Stomach smooth muscle (tissue), 2 donors: ENCODE data around the gene OTUD6A.

Experiments
- H3K27ac ChIP-seq: one replicate; pipeline ENCODE4 v1.7.0; 2013; ENCODE audit warnings: mild to moderate bottlenecking, low read length, inconsistent platforms
- H3K27me3 ChIP-seq, 2 donors: one replicate each; pipeline ENCODE4 v1.7.0; 2013; ENCODE audit warnings: low read length in 2 of 2; ENCODE audit not compliant: insufficient read depth in 2 of 2, control insufficient read depth in 1 of 2
- H3K36me3 ChIP-seq, 2 donors: one replicate each; pipeline ENCODE4 v1.7.0; 2013; ENCODE audit warnings: low read length in 2 of 2; ENCODE audit not compliant: control insufficient read depth in 2 of 2, insufficient read depth in 2 of 2
- H3K4me1 ChIP-seq: one replicate; pipeline ENCODE4 v1.7.0; 2013; ENCODE audit warnings: low read length; ENCODE audit not compliant: control insufficient read depth, insufficient read depth
- H3K4me3 ChIP-seq, 2 donors: one replicate each; pipeline ENCODE4 v1.7.0; 2013; ENCODE audit warnings: low read length in 2 of 2
- H3K9ac ChIP-seq, 2 donors: one replicate each; pipeline ENCODE4 v1.7.0; 2013; ENCODE audit warnings: low read length in 2 of 2, mild to moderate bottlenecking in 1 of 2
- H3K9me3 ChIP-seq, 2 donors: one replicate each; pipeline ENCODE4 v1.7.0; 2013; ENCODE audit warnings: low read length in 2 of 2; ENCODE audit not compliant: control insufficient read depth in 2 of 2
- donor health status: healthy.
- donor health status: Pancreatic carcinoma.

Gene OTUD6A

DNA sequence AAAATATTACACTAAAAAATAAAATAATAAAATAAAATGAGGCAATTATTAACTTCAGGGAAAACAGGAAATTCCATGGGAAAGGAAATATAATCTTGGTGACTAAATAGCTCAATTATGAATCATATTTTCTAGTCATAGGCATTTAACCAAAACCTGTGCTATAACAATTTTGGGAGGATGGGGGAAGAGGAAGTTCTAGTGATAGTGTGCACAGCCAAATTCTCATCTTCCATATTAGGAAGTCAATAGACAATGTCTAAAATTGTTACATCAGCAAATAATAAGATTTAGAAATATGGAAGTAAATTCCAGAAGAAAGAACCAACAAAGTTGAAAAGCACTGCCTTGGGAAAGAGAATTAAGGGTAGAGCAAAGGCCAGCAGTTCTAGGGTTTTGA, 15.3 kb upstream of the OTUD6A start:
- H3K4me1 ChIP-seq = no peaks in the 10 kb centered on the region
- no peak overlapping the region for H3K4me3 ChIP-seq
- no peaks in the 10 kb centered on the region for H3K9me3 ChIP-seq
- H3K27me3 ChIP-seq = peaks cover 0 to 28% of the 10 kb centered on the region in 2 donors
- no peaks in the 10 kb centered on the region for H3K36me3 ChIP-seq
- H3K9ac ChIP-seq = no peak overlapping the region
- no peak overlapping the region for H3K27ac ChIP-seq

DNA sequence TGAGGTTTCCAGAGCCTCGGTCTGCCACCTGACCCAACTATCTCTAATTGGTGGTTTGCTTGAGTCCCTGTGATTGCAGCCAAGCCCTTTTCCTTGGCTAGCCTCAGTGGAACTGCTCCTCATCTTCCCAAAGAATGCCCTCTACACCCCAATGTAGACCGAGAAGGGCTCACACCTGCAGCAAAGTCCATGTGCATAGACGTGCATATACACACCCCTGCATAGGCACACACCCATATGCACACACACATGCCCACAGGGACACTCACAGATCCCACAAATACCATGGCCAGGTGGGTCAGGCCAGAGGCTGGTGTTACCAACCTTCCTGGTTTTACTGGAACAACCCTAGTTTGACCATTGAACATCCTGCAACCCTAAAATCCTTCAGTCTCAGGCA, 12.9 kb upstream of the OTUD6A start:
- Histone ChIP-seq H3K27me3 (peaks cover 0 to 26% of the 10 kb centered on the region in 2 donors), H3K4me1 (no peaks in the 10 kb centered on the region), H3K9me3 (no peaks in the 10 kb centered on the region), H3K27ac (no peak overlapping the region), H3K4me3 (no peak overlapping the region), H3K9ac (no peak overlapping the region), H3K36me3 (no peaks in the 10 kb centered on the region)

DNA sequence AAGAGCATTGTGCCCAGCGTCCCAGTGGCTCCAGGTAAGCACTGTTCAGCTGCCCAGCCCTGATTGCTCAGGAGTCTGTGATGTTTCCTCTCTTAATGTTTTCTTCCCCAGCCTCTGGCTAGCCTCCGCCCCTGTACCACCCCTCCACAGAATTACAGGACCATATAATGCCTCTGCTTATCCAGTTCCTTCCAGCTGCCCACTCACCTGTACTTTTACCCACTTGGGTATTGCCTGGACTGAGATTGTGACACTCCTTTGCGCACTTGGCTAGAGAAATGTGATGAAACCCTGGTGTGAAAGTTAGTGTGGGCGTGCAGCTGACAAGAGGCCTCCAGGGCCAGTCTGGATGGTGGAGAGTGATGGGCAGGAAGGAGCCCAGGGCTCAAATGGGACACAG, 12.3 kb upstream of the OTUD6A start, which contains the start of gene AWAT2:
Gene AWAT2, minus strand, starts transcription at position 14 of the 400 bp plus-strand sequence. Its CDS starts 6 bp downstream, at position 8.
- no peaks in the 10 kb centered on the region for H3K9me3 ChIP-seq
- no peak within 1 kb of the TSS for H3K9ac ChIP-seq
- no peaks in the 10 kb centered on the region for H3K36me3 ChIP-seq
- peaks cover 0 to 28% of the 10 kb centered on the region in 2 donors for H3K27me3 ChIP-seq
- H3K27ac ChIP-seq = no peak within 1 kb of the TSS
- H3K4me1 ChIP-seq = no peaks in the 10 kb centered on the region
- no peak within 1 kb of the TSS for H3K4me3 ChIP-seq

DNA sequence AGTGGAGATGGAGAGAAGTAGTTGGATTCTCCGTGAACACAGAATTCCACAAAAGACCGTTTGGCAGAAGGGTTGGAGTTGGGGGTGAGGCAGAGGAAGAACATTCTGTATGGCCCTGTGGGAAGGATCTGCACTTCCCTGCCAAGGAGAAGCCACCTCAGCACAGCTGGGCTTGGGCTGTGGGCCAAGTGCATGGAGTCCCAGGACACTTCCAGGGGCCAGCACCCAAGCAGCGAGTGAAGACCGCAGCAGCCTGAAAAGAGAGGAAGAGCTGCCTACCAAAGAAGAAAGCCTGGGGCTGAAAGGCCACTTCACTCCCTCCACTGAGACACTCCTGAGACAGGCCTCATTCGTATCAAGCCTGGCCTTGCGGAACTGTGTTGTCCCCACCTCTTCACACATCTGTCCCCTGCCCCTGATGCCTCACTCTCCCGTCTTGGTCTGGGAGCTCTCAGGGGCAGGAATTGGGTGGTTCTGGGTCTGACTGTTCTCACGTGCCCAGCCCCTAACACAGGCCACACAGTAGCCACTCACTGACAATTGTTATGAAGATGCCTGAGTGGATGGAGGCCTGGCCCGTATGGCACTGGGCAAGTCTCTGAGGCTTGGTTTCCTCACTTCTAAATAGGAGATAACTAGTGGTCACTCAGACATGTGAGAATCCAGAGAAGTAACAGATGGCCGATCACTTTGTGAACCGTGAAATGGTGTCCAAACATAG, 9.2 kb upstream of the OTUD6A start:
- H3K27me3 ChIP-seq = peaks cover 0 to 32% of the 10 kb centered on the region in 2 donors
- no peak overlapping the region for H3K27ac ChIP-seq
- no peaks in the 10 kb centered on the region for H3K36me3 ChIP-seq
- no peaks in the 10 kb centered on the region for H3K4me1 ChIP-seq
- no peak overlapping the region for H3K9ac ChIP-seq
- no peaks in the 10 kb centered on the region for H3K9me3 ChIP-seq
- H3K4me3 ChIP-seq = no peak overlapping the region

DNA sequence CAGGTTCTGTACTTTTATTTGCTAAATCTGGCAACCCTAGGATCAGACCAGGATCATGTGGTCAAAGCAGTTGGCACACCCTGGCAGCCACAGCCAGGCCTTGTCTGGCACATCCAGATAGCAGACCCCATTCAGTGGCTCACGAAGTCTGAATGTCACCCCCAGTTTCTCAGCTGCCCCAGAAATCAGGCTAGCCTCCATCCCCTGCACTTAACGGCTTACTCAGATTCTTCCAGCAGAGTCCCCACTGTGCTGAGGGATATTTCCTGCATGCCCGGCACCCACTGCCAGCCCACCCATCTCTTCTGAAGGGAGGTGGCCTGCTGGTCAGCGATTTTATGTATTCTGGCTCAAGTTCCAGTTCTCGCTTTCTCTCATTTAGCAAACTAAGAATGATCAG, 7.9 kb upstream of the OTUD6A start:
- no peaks in the 10 kb centered on the region for H3K4me1 ChIP-seq
- no peak overlapping the region for H3K4me3 ChIP-seq
- H3K27me3 ChIP-seq = peaks cover 0 to 30% of the 10 kb centered on the region in 2 donors

DNA sequence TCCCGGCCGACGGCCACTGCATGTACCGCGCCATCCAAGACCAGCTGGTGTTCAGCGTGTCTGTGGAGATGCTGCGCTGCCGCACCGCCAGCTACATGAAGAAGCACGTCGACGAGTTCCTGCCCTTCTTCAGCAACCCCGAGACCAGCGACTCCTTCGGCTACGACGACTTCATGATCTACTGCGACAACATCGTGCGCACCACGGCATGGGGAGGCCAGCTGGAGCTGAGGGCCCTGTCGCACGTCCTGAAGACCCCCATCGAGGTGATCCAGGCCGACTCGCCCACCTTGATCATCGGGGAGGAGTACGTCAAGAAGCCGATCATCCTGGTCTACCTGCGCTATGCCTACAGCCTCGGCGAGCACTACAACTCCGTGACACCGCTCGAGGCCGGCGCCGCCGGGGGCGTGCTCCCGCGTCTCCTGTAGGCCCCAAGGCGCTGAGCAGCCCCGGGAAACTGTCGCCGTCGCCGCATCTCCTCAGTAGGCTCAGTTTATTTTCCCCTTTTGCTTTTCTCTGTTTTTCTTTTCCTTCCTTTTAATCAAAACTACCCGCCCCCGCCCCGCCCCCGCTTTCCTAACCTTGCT, 799 bp downstream of the OTUD6A start:
- Histone ChIP-seq H3K27me3 (peaks cover 0 to 18% of the 10 kb centered on the region in 2 donors), H3K9ac (no peak overlapping the region), H3K36me3 (no peaks in the 10 kb centered on the region), H3K4me3 (no peak overlapping the region), H3K9me3 (no peaks in the 10 kb centered on the region), H3K27ac (no peak overlapping the region), H3K4me1 (no peaks in the 10 kb centered on the region)

More for the DNA sequence above, 7.9 kb upstream of the OTUD6A start:
- no peaks in the 10 kb centered on the region for H3K36me3 ChIP-seq
- H3K9ac ChIP-seq = no peak overlapping the region
- H3K9me3 ChIP-seq = no peaks in the 10 kb centered on the region
- H3K27ac ChIP-seq = no peak overlapping the region

DNA sequence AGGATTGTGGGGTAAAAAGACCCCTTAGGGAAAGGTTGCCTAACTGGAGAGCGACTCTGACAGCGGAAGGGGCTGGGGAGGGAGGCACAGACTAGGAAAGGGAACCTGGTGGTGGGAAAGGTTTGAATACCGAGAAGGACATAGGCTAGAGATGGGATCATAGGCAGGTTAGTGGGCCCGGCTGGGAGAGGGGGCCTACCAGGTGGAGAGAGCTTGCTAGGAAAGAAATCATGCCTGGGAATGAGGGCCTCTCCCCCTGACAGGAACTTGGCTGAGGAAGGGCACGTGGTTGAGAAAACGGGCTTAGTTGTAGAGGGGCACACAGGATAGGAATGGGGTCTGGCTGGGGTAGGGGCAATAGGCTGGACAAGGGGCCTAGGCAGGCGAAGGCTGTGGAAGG, 4.4 kb downstream of the OTUD6A start:
- H3K9ac ChIP-seq = no peak overlapping the region
- peaks cover 2% of the 10 kb centered on the region for H3K4me1 ChIP-seq
- no peak overlapping the region for H3K27ac ChIP-seq
- H3K4me3 ChIP-seq = no peak overlapping the region
- H3K9me3 ChIP-seq = no peaks in the 10 kb centered on the region
- peaks cover 0 to 18% of the 10 kb centered on the region in 2 donors for H3K27me3 ChIP-seq
- no peaks in the 10 kb centered on the region for H3K36me3 ChIP-seq

DNA sequence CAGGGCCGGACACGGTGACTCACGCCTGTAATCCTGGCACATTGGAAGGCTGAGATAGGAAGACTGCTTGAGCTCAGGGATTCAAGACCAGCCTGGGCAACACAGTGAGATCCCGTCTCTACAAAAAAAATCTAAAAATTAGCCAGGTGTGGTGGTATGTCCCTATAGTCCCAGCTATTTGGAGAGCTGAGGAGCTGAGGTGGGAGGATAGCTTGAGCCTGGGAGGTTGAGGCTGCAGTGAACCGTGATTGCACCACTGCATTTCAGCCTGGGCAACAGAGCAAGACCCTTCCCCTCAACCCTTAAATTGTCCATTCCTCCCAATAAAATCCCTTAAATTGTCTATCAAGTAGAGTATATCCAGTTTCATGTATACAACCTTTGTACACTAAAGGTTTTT, 17.0 kb downstream of the OTUD6A start:
- Histone ChIP-seq H3K4me1 (peaks cover 1% of the 10 kb centered on the region), H3K27ac (no peak overlapping the region), H3K4me3 (no peak overlapping the region), H3K9ac (no peak overlapping the region), H3K27me3 (peaks cover 0 to 5% of the 10 kb centered on the region in 2 donors), H3K36me3 (no peaks in the 10 kb centered on the region), H3K9me3 (peaks cover 0 to 13% of the 10 kb centered on the region in 2 donors)

DNA sequence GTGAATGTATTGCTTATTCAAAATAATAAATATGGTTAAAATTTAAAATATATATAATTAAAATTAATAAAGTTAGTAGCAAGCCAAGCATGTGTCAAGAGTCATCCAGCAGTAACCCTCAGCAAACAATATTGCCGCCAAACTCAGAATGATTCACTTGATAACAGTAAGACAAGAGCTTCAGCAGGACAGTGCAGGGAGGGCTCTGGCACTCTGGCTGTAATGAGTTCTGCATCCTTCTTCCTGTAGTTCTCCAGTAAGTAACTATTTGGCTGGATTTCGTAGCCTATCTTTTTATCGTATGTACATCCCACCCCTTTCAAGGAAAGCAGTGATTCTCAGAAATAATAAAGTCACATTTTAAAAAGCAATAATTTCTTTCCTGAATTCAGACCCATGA, 17.6 kb downstream of the OTUD6A start:
- Histone ChIP-seq H3K27ac (no peak overlapping the region), H3K4me3 (no peak overlapping the region), H3K9ac (no peak overlapping the region), H3K27me3 (peaks cover 0 to 5% of the 10 kb centered on the region in 2 donors), H3K9me3 (peaks cover 0 to 13% of the 10 kb centered on the region in 2 donors), H3K4me1 (peaks cover 2% of the 10 kb centered on the region), H3K36me3 (no peaks in the 10 kb centered on the region)

DNA sequence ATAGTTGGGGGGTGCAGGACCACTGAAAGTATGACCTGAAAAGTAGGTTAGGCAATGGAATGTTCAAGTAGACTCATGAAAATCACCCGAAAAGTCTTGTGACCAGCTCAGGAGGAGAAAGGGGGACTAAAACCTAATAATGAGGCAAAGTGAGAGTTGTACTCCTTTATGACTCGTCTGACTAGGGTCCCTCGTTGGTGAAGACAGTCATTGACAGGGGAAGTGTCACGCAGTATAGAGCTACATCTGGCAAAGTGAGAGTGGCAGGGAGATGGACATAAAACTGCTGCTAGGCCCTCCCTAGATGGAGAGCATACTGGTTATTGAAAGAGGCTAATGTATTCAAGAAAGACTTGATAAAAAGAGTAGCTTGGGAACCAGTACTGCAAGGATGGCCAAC, 20.5 kb downstream of the OTUD6A start:
- Histone ChIP-seq H3K27me3 (peaks cover 0 to 9% of the 10 kb centered on the region in 2 donors), H3K4me3 (no peak overlapping the region), H3K36me3 (no peaks in the 10 kb centered on the region), H3K9ac (no peak overlapping the region), H3K9me3 (peaks cover 0 to 4% of the 10 kb centered on the region in 2 donors), H3K4me1 (peaks cover 3% of the 10 kb centered on the region), H3K27ac (no peak overlapping the region)
